ENCODE measurements around the gene GPATCH3. TPM values are rescaled to one million over a fixed set of nuclear protein-coding genes. Genes with fewer than 3 reads are reported as not detected.

Gene GPATCH3
- total and polyA plus RNA-seq, 2 of the 8 experiments (the other 6 are each of a cell fraction or from before 2014, with no cell fraction given), result 7.9 to 17.4 TPM

- no peak for TF ChIP-seq CHD7 (IDR thresholded peaks at IDR 0.05; ENCODE audit: insufficient replicate concordance, low read length)
- TF ChIP-seq SAP30 (IDR thresholded peaks at IDR 0.05; ENCODE audit: insufficient read depth, insufficient replicate concordance, low read length), result no peak
- TF ChIP-seq RXRA (IDR thresholded peaks at IDR 0.05; ENCODE audit: insufficient read depth, low read depth, low read length), result no peak
- TF ChIP-seq PHF8 (conservative IDR thresholded peaks at IDR 0.05; ENCODE audit: low read depth, low read length), result peak; percentile 62
- peak; percentile 41 for TF ChIP-seq NANOG (IDR thresholded peaks at IDR 0.05; ENCODE audit: insufficient read depth, low read depth, low read length, poor library complexity, severe bottlenecking)
- TF ChIP-seq RAD21 (IDR thresholded peaks at IDR 0.05 in 1 of 2, conservative IDR thresholded peaks at IDR 0.05 in 1 of 2; ENCODE audit: low read depth in 2 of 2, low read length in 2 of 2), result no peak
- no peak for TF ChIP-seq TAF7 (optimal IDR thresholded peaks at IDR 0.05; ENCODE audit: borderline replicate concordance, low read depth, low read length)
- TF ChIP-seq SP1 (IDR thresholded peaks at IDR 0.05; ENCODE audit: low read depth, low read length), result peak; percentile 90
- no peak for TF ChIP-seq CHD1 (IDR thresholded peaks at IDR 0.05; ENCODE audit: low read depth, low read length)
Observed at GRCh38 chr1:26864610-26865480, 35.4 kb downstream of the GPATCH3 start (continued).

All from H1 (cell line).